GM12875 (cell line): ENCODE data around the gene TOX3.

Source experiments
- H3K4me3 ChIP-seq: one replicate; pipeline ENCODE4 v1.5.1; 2011; ENCODE audit warnings: low read depth, low read length, control low read depth
- CTCF ChIP-seq: IDR thresholded peaks from 2 replicates; pipeline ENCODE4 v1.5.1; 2011; ENCODE audit warnings: low read depth, mild to moderate bottlenecking, control low read depth, inconsistent platforms, low read length, moderate library complexity, borderline replicate concordance; ENCODE audit not compliant: insufficient read depth

Gene TOX3

GRCh38 chr16:52581530-52581929 lies 34.6 kb upstream of the TOX3 start:
- TF ChIP-seq CTCF, result no peak
- H3K4me3 ChIP-seq, result no peak overlapping the region

GRCh38 chr16:52580488-52580887 lies 33.5 kb upstream of the TOX3 start:
- no peak for TF ChIP-seq CTCF

GRCh38 chr16:52578829-52579498 lies 32.0 kb upstream of the TOX3 start:
- no peak overlapping the region for H3K4me3 ChIP-seq
- no peak for TF ChIP-seq CTCF

More at GRCh38 chr16:52580488-52580887, 33.5 kb upstream of the TOX3 start:
- H3K4me3 ChIP-seq, result no peak overlapping the region

- TF ChIP-seq CTCF, result no peak
- no peak overlapping the region for H3K4me3 ChIP-seq
Measured at GRCh38 chr16:52578007-52578828, 31.3 kb upstream of the TOX3 start.

- no peak overlapping the region for H3K4me3 ChIP-seq
- no peak for TF ChIP-seq CTCF
Measured at GRCh38 chr16:52577130-52577706, 30.3 kb upstream of the TOX3 start.

GRCh38 chr16:52573365-52574299 lies 26.7 kb upstream of the TOX3 start:
- TF ChIP-seq CTCF, result no peak
- H3K4me3 ChIP-seq, result no peak overlapping the region
